Measurements from ENCODE around the gene FNDC5.

Gene FNDC5

DNA sequence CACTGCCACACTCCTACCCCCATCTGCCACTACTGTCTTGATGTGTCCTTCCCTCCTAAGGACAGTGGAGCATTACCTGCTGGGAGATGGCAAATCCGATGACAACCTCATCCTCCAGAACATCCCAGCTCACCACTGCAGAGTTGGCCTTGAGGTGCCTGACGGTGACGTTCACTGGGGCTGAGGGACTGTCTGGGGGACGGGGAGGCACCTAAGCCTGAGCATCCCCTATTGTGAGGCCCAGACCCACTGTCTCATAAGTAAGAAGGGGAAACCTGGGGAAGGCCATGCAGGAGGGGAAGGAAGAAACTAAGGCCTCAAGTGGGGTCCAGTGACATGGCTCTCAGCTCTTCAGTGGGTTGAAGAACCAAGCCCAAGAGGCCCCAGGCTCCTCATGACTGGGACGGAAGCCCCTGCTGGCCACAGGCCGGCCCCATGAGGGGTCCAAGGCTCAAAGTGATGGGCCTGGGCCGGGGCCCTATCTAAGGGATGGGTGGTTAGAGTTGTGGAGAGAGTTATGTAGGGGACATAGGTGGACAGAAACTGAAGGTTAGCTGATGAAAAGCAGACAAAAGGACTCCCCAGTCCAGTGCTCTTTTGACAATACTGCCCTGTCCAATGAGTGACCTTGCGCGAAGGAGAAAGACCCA lies 1.8 kb downstream of the FNDC5 start:
- no peak for TF ChIP-seq CTCF (IDR thresholded peaks at IDR 0.05; ENCODE audit: low read length, missing control alignments)
- no peak overlapping the region for H3K4me3 ChIP-seq (replicated peaks; ENCODE audit: low read depth, low read length)
- no peak for DNase-seq (ENCODE audit: low read depth)

DNA sequence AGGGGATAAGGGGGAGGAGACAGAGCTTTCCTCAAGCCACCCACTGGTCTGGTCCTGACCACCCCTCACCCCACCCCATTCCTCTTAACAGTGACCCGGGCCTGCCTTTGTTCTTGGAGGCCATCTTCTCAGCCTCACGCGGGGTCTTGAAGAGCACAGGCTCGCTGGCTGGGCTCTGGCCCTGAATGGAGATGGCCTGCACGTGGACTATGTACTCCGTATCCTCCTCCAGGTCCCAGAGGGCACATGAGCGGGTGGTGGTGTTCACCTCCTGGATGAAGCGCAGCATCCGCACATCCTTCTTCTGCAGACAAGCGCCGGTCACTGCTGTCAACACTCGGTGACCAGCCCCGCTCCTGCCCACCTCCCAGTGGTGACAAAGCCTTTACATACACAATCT lies 2.6 kb downstream of the FNDC5 start:
- no peak for TF ChIP-seq CTCF (IDR thresholded peaks at IDR 0.05; ENCODE audit: low read length, missing control alignments)
- no peak for DNase-seq (ENCODE audit: low read depth)
- no peak overlapping the region for H3K4me3 ChIP-seq (replicated peaks; ENCODE audit: low read depth, low read length)

GRCh38 chr1:32867671-32868070 lies 3.0 kb downstream of the FNDC5 start:
- DNase-seq (ENCODE audit: low read depth) = no peak
- TF ChIP-seq CTCF (IDR thresholded peaks at IDR 0.05; ENCODE audit: low read length, missing control alignments) = no peak
- no peak overlapping the region for H3K4me3 ChIP-seq (replicated peaks; ENCODE audit: low read depth, low read length)

GRCh38 chr1:32867151-32867550 lies 3.6 kb downstream of the FNDC5 start:
- no peak for TF ChIP-seq CTCF (IDR thresholded peaks at IDR 0.05; ENCODE audit: low read length, missing control alignments)
- no peak for DNase-seq (ENCODE audit: low read depth)
- H3K4me3 ChIP-seq (replicated peaks; ENCODE audit: low read depth, low read length) = no peak overlapping the region

- no peak overlapping the region for H3K4me3 ChIP-seq (replicated peaks; ENCODE audit: low read depth, low read length)
- no peak for TF ChIP-seq CTCF (IDR thresholded peaks at IDR 0.05; ENCODE audit: low read length, missing control alignments)
- DNase-seq (ENCODE audit: low read depth) = no peak
These were observed 4.9 kb downstream of the FNDC5 start for GRCh38 chr1:32865639-32866405.

- DNase-seq (ENCODE audit: low read depth) = no peak
- no peak overlapping the region for H3K4me3 ChIP-seq (replicated peaks; ENCODE audit: low read depth, low read length)
- TF ChIP-seq CTCF (IDR thresholded peaks at IDR 0.05; ENCODE audit: low read length, missing control alignments) = no peak
These were observed 6.2 kb downstream of the FNDC5 start for GRCh38 chr1:32864375-32865019.
